Measurements from ENCODE around the gene GLI3. TPM values are rescaled to one million over a fixed set of nuclear protein-coding genes. Genes with fewer than 3 reads are reported as not detected.

Gene GLI3
- total RNA-seq, 1 experiment from 2014 or later: 0.07 TPM

- no peak overlapping the region for H3K4me2 ChIP-seq (ENCODE audit: low read depth, low read length, poor library complexity, severe bottlenecking)
- H3K27ac ChIP-seq (ENCODE audit: low read length): no peak overlapping the region
- H2AFZ ChIP-seq (ENCODE audit: low read length): no peak overlapping the region
- peak; percentile 57 for DNase-seq
- H3K9me3 ChIP-seq (ENCODE audit: low read length): no peaks in the 10 kb centered on the region
- no peaks in the 10 kb centered on the region for H3K79me2 ChIP-seq (ENCODE audit: low read length)
- no peaks in the 10 kb centered on the region for H3K9me2 ChIP-seq (replicated peaks; ENCODE audit: insufficient read depth, low read length)
- H3K4me3 ChIP-seq (ENCODE audit: low read length): no peak overlapping the region
- no peaks in the 10 kb centered on the region for H3K27me3 ChIP-seq (ENCODE audit: low read length)
- no peaks in the 10 kb centered on the region for H4K20me1 ChIP-seq (ENCODE audit: insufficient read depth, low read depth, low read length)
- no peak overlapping the region for H3K9ac ChIP-seq (ENCODE audit: low read length)
- no peaks in the 10 kb centered on the region for H3K36me3 ChIP-seq (ENCODE audit: insufficient read depth, low read length)
- no peaks in the 10 kb centered on the region for H3K4me1 ChIP-seq (ENCODE audit: low read length)
These were observed 257.1 kb downstream of the GLI3 start for GRCh38 chr7:41979834-41980307.

- no peaks in the 10 kb centered on the region for H3K36me3 ChIP-seq (ENCODE audit: insufficient read depth, low read length)
- no peak overlapping the region for H3K4me3 ChIP-seq (ENCODE audit: low read length)
- no peak overlapping the region for H3K27ac ChIP-seq (ENCODE audit: low read length)
- no peaks in the 10 kb centered on the region for H3K4me1 ChIP-seq (ENCODE audit: low read length)
- no peak for DNase-seq
- no peaks in the 10 kb centered on the region for H4K20me1 ChIP-seq (ENCODE audit: insufficient read depth, low read depth, low read length)
- H3K79me2 ChIP-seq (ENCODE audit: low read length): no peaks in the 10 kb centered on the region
- H3K27me3 ChIP-seq (ENCODE audit: low read length): no peaks in the 10 kb centered on the region
- no peak overlapping the region for H3K4me2 ChIP-seq (ENCODE audit: low read depth, low read length, poor library complexity, severe bottlenecking)
- no peak overlapping the region for H3K9ac ChIP-seq (ENCODE audit: low read length)
- no peak overlapping the region for H2AFZ ChIP-seq (ENCODE audit: low read length)
- no peaks in the 10 kb centered on the region for H3K9me2 ChIP-seq (replicated peaks; ENCODE audit: insufficient read depth, low read length)
- no peaks in the 10 kb centered on the region for H3K9me3 ChIP-seq (ENCODE audit: low read length)
These were observed 258.2 kb downstream of the GLI3 start for GRCh38 chr7:41978858-41979257.

GRCh38 chr7:41977661-41978060 is 259.3 kb downstream of the GLI3 start:
- Histone ChIP-seq H3K27me3 (ENCODE audit: low read length) (no peaks in the 10 kb centered on the region), H3K9me2 (replicated peaks; ENCODE audit: insufficient read depth, low read length) (no peaks in the 10 kb centered on the region), H3K9ac (ENCODE audit: low read length) (no peak overlapping the region), H3K9me3 (ENCODE audit: low read length) (no peaks in the 10 kb centered on the region), H3K79me2 (ENCODE audit: low read length) (no peaks in the 10 kb centered on the region), H4K20me1 (ENCODE audit: insufficient read depth, low read depth, low read length) (no peaks in the 10 kb centered on the region), H3K4me2 (ENCODE audit: low read depth, low read length, poor library complexity, severe bottlenecking) (no peak overlapping the region), H2AFZ (ENCODE audit: low read length) (no peak overlapping the region), H3K27ac (ENCODE audit: low read length) (no peak overlapping the region), H3K36me3 (ENCODE audit: insufficient read depth, low read length) (no peaks in the 10 kb centered on the region), H3K4me1 (ENCODE audit: low read length) (no peaks in the 10 kb centered on the region), H3K4me3 (ENCODE audit: low read length) (no peak overlapping the region)
- no peak for DNase-seq

GRCh38 chr7:41977151-41977651 is 259.8 kb downstream of the GLI3 start:
- Histone ChIP-seq H3K36me3 (ENCODE audit: insufficient read depth, low read length) (no peaks in the 10 kb centered on the region), H3K9me3 (ENCODE audit: low read length) (no peaks in the 10 kb centered on the region), H4K20me1 (ENCODE audit: insufficient read depth, low read depth, low read length) (no peaks in the 10 kb centered on the region), H3K9ac (ENCODE audit: low read length) (no peak overlapping the region), H3K4me1 (ENCODE audit: low read length) (no peaks in the 10 kb centered on the region), H3K27me3 (ENCODE audit: low read length) (no peaks in the 10 kb centered on the region), H3K4me3 (ENCODE audit: low read length) (no peak overlapping the region), H2AFZ (ENCODE audit: low read length) (no peak overlapping the region), H3K9me2 (replicated peaks; ENCODE audit: insufficient read depth, low read length) (no peaks in the 10 kb centered on the region), H3K4me2 (ENCODE audit: low read depth, low read length, poor library complexity, severe bottlenecking) (no peak overlapping the region), H3K27ac (ENCODE audit: low read length) (no peak overlapping the region), H3K79me2 (ENCODE audit: low read length) (no peaks in the 10 kb centered on the region)
- peak; percentile 59 for DNase-seq

- no peaks in the 10 kb centered on the region for H3K9me2 ChIP-seq (replicated peaks; ENCODE audit: insufficient read depth, low read length)
- H4K20me1 ChIP-seq (ENCODE audit: insufficient read depth, low read depth, low read length): no peaks in the 10 kb centered on the region
- no peaks in the 10 kb centered on the region for H3K4me1 ChIP-seq (ENCODE audit: low read length)
- H3K4me2 ChIP-seq (ENCODE audit: low read depth, low read length, poor library complexity, severe bottlenecking): no peak overlapping the region
- no peaks in the 10 kb centered on the region for H3K36me3 ChIP-seq (ENCODE audit: insufficient read depth, low read length)
- H3K4me3 ChIP-seq (ENCODE audit: low read length): no peak overlapping the region
- no peak overlapping the region for H2AFZ ChIP-seq (ENCODE audit: low read length)
- H3K9ac ChIP-seq (ENCODE audit: low read length): no peak overlapping the region
- no peaks in the 10 kb centered on the region for H3K9me3 ChIP-seq (ENCODE audit: low read length)
- no peak for DNase-seq
- H3K27ac ChIP-seq (ENCODE audit: low read length): no peak overlapping the region
- H3K27me3 ChIP-seq (ENCODE audit: low read length): no peaks in the 10 kb centered on the region
- no peaks in the 10 kb centered on the region for H3K79me2 ChIP-seq (ENCODE audit: low read length)
These were observed 260.6 kb downstream of the GLI3 start for GRCh38 chr7:41976411-41976810.

- Histone ChIP-seq H2AFZ (ENCODE audit: low read length) (no peak overlapping the region), H3K36me3 (ENCODE audit: insufficient read depth, low read length) (no peaks in the 10 kb centered on the region), H4K20me1 (ENCODE audit: insufficient read depth, low read depth, low read length) (no peaks in the 10 kb centered on the region), H3K4me2 (ENCODE audit: low read depth, low read length, poor library complexity, severe bottlenecking) (no peak overlapping the region), H3K79me2 (ENCODE audit: low read length) (no peaks in the 10 kb centered on the region), H3K9me2 (replicated peaks; ENCODE audit: insufficient read depth, low read length) (no peaks in the 10 kb centered on the region), H3K27ac (ENCODE audit: low read length) (no peak overlapping the region), H3K4me3 (ENCODE audit: low read length) (no peak overlapping the region), H3K9me3 (ENCODE audit: low read length) (no peaks in the 10 kb centered on the region), H3K9ac (ENCODE audit: low read length) (no peak overlapping the region), H3K27me3 (ENCODE audit: low read length) (no peaks in the 10 kb centered on the region), H3K4me1 (ENCODE audit: low read length) (no peaks in the 10 kb centered on the region)
- DNase-seq: no peak
These were observed 261.2 kb downstream of the GLI3 start for GRCh38 chr7:41975849-41976248.

- Histone ChIP-seq H3K36me3 (ENCODE audit: insufficient read depth, low read length) (no peaks in the 10 kb centered on the region), H3K79me2 (ENCODE audit: low read length) (no peaks in the 10 kb centered on the region), H2AFZ (ENCODE audit: low read length) (no peak overlapping the region), H3K4me2 (ENCODE audit: low read depth, low read length, poor library complexity, severe bottlenecking) (no peak overlapping the region), H3K9me2 (replicated peaks; ENCODE audit: insufficient read depth, low read length) (no peaks in the 10 kb centered on the region), H4K20me1 (ENCODE audit: insufficient read depth, low read depth, low read length) (no peaks in the 10 kb centered on the region), H3K27me3 (ENCODE audit: low read length) (no peaks in the 10 kb centered on the region), H3K27ac (ENCODE audit: low read length) (no peak overlapping the region), H3K4me3 (ENCODE audit: low read length) (no peak overlapping the region), H3K4me1 (ENCODE audit: low read length) (peaks cover under 1% of the 10 kb centered on the region), H3K9ac (ENCODE audit: low read length) (no peak overlapping the region), H3K9me3 (ENCODE audit: low read length) (no peaks in the 10 kb centered on the region)
- DNase-seq: no peak
These were observed 262.0 kb downstream of the GLI3 start for GRCh38 chr7:41974870-41975557.

- no peaks in the 10 kb centered on the region for H4K20me1 ChIP-seq (ENCODE audit: insufficient read depth, low read depth, low read length)
- H3K4me1 ChIP-seq (ENCODE audit: low read length): peaks cover 8% of the 10 kb centered on the region
- H3K27ac ChIP-seq (ENCODE audit: low read length): no peak overlapping the region
- H2AFZ ChIP-seq (ENCODE audit: low read length): no peak overlapping the region
- H3K9me2 ChIP-seq (replicated peaks; ENCODE audit: insufficient read depth, low read length): no peaks in the 10 kb centered on the region
- H3K36me3 ChIP-seq (ENCODE audit: insufficient read depth, low read length): no peaks in the 10 kb centered on the region
- no peaks in the 10 kb centered on the region for H3K79me2 ChIP-seq (ENCODE audit: low read length)
- no peak overlapping the region for H3K4me2 ChIP-seq (ENCODE audit: low read depth, low read length, poor library complexity, severe bottlenecking)
- no peak overlapping the region for H3K9ac ChIP-seq (ENCODE audit: low read length)
- H3K9me3 ChIP-seq (ENCODE audit: low read length): no peaks in the 10 kb centered on the region
- H3K4me3 ChIP-seq (ENCODE audit: low read length): no peak overlapping the region
- H3K27me3 ChIP-seq (ENCODE audit: low read length): no peaks in the 10 kb centered on the region
- DNase-seq: no peak
These were observed 263.7 kb downstream of the GLI3 start for GRCh38 chr7:41973202-41973730.
